GM12872 (cell line): ENCODE results near the gene ARL4D.

ENCODE experiments used
- TF ChIP-seq, protein P1 (sequence below): IDR thresholded peaks from 3 replicates; pipeline ENCODE4 v1.5.1; 2011; ENCODE audit warnings: low read depth, mild to moderate bottlenecking, low read length, moderate library complexity; ENCODE audit not compliant: insufficient read depth

The ARL4D gene

DNA sequence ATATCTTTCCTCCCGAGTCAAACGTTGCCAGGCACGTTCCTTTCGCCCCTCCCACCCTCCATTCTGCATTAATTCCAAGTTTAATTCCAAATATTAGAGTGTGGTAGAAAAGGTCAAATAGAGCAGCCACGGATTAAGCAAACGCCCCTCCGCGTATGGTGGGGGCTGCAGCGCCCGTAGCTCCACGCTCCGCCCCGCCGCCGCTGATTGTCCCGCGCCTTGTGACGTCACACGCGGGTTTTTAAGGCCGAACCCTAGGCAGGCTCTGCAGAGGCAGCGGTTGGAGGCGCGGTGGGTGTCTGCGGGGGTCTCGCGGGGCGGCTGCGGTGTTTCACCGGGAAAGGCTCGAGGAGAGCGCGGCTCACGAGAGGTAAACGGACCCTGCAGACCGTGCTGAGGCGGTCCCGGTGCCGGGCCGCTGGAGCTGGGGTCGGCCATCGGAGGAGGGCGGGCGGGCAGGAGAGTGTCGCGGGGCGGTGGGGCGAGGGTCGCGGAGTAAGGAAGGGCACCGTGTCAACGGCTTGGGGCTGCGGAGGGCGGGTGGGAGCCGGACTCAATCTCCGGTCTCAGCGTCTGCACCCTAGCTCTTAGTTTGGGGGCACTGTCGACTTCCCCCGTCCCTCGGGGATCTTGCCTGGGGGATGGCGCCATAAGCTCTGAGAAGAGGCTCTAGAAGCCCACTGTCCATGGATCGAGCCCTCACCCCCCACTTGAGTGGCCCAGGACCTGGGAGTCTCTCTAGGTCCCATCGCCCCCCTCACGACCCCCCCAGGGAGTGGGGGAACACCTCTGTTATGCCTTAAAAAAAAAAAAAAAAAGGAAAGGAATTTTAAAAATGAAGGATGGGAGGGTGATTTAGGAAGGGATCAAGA lies at the start of gene ARL4D:
Gene ARL4D, plus strand, starts transcription at position 270 of the 872 bp plus-strand sequence. CDS start 740 bp downstream, outside the sequence.
- TF ChIP-seq, protein P1, sequence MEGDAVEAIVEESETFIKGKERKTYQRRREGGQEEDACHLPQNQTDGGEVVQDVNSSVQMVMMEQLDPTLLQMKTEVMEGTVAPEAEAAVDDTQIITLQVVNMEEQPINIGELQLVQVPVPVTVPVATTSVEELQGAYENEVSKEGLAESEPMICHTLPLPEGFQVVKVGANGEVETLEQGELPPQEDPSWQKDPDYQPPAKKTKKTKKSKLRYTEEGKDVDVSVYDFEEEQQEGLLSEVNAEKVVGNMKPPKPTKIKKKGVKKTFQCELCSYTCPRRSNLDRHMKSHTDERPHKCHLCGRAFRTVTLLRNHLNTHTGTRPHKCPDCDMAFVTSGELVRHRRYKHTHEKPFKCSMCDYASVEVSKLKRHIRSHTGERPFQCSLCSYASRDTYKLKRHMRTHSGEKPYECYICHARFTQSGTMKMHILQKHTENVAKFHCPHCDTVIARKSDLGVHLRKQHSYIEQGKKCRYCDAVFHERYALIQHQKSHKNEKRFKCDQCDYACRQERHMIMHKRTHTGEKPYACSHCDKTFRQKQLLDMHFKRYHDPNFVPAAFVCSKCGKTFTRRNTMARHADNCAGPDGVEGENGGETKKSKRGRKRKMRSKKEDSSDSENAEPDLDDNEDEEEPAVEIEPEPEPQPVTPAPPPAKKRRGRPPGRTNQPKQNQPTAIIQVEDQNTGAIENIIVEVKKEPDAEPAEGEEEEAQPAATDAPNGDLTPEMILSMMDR, result no peak

DNA sequence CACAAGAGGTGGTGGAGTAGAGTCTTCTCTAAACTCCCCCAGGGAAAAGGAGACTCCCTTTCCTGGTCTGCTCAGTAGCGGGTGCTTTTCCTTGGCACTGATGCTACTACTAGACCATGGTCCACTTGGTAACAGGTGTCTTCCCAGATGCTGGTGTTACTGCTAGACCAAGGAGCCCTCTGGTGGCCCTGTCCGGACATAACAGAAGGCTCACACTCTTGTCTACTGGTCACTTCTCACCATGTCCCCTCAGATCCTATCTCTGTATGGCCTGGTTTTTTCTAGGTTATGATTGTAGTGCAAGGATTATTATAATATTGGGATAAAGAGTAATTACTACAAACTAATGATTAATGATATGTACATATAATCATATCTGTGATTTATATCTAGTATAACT lies 49.7 kb upstream of the ARL4D start:
- TF ChIP-seq, protein P1, result peak; percentile 34; the same call in 2 of the 3 replicates

DNA sequence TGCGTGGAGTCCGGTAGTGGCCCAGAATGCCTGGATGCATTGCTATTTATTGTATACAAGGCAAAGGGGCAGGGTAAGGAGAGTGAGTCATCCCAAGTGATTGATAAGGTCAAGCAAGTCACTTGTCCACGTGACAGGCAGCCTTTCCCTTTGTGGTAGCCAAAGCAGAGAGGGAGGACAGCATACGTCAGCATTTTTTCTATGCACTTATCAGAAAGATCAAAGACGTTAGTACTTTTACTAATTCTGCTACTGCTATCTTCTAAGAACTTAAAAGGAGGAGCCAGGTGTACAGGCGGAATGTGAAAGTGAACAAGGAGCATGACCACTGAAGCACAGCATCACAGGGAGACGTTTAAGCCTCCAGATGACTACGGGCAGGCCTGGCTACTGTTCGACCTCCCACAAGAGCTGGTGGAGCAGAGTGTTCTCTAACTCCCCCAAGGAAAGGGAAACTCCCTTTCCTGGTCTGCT lies 47.9 kb upstream of the ARL4D start:
- TF ChIP-seq, protein P1, result no peak

DNA sequence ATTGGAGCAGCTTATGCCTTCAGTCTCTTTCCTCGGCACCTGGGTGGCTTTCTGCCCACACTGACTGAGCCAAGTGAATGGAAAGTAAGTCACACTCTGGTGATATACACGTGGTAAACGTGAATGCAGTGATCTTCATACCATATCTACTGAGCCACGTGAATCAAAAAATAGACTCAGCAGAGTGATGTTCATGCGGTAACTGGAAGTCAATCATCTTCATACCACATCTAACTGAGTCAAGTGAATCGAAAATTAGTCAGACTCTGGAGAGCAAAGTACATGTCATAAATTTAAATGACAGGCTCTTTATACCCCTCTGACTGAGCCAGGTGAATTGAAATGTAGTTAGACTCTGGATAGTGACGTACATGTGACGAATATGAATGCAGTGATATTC lies 47.1 kb upstream of the ARL4D start:
- TF ChIP-seq, protein P1, result no peak

DNA sequence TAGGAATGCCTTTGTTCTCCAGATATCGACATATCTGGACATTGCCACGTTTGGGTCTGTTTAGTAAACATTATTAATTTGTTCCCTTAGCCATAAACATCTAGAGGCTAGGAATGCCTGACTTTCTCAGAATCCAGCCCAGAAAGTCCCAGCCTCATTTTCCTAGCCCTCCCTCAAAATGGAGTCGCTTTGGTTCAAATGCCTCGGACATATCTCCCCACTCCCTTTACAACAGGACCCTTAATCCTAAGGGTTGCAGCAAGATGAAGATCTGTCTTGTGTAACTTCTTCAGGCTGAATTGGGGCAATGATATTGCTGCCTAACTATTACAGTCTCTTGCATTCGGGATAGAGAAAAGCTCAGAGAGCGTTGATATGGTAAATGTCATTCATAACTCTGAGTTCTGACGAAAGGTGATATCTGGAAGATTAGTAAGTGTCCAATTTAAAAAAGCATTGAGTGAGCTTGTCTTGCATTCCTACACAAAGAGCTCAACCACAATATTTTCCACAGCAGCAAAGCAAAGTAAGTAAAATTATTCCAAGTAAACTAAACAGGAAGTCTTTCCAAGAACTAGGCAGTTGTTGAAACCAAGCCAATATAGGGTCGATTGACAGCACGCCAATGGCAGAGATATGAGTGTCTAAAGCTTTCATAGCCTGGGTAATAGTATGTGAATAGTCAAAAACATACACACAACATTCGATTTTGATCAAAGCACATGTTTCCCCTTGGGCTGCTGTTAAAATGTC lies 46.0 kb upstream of the ARL4D start:
- TF ChIP-seq, protein P1, result no peak

DNA sequence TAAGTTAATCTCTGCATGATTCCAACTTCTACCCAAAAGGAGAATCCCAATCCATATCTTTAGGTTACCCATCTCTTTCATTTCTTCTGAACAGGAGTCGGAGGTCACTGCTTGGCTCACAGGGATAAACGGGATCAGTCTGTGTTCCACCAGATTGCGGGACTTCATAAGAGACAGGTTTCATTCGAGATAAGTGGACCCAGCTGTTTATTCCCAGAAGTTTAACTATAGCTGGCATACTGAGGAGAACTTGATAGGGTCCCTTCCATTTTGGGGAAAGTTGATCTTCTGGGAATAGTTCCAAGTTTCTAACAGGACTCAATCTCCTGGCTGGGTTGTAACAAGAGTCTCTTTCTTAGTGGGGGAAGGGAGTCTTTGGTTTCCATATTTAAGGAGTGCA lies 45.4 kb upstream of the ARL4D start:
- TF ChIP-seq, protein P1, result no peak

DNA sequence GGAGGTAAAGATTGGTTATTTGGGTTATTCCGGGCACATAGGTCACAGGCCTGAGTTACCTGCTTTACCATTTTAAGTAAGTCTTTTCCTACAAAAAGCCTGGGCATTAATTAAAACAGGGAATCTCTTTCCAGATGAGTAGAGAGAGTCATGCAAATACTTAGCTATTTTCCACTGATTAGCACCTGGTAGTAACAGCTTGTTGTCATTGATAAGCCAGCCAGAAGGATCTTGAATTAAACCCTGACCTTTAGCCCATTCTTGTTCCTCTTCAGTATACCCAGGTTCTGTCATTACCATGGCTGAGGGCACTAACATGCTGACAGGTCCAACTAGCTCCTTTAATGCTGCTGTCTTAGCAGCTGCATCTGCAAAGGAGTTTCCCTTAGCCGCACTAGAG lies 44.4 kb upstream of the ARL4D start:
- TF ChIP-seq, protein P1, result no peak
